KMS-11 (cell line): ENCODE data around the gene SLC2A9.

Experiments used
- H2AFZ ChIP-seq: fragments of 200-600 bp; sonication (generic); 2 replicates; pipeline ENCODE4 v1.6.1; 2016; ENCODE audit warnings: antibody characterized with exemption, mixed run types, low read depth
- H3K27ac ChIP-seq: fragments of 200-600 bp; sonication (generic); 2 replicates; pipeline ENCODE4 v1.6.1; 2016; ENCODE audit warnings: mild to moderate bottlenecking, mixed run types
- H3K27me3 ChIP-seq: fragments of 200-600 bp; sonication (generic); 2 replicates; pipeline ENCODE4 v1.6.1; 2017; ENCODE audit warnings: mild to moderate bottlenecking, low read depth, mixed run types, moderate library complexity; ENCODE audit not compliant: insufficient read depth
- H3K36me3 ChIP-seq: fragments of 200-600 bp; sonication (generic); 2 replicates; pipeline ENCODE4 v1.6.1; 2017; ENCODE audit warnings: mild to moderate bottlenecking, mixed run types; ENCODE audit not compliant: insufficient read depth
- H3K4me1 ChIP-seq: fragments of 200-600 bp; sonication (generic); 2 replicates; pipeline ENCODE4 v1.6.1; 2016; ENCODE audit warnings: mild to moderate bottlenecking, low read depth, mixed run types; ENCODE audit not compliant: poor library complexity, severe bottlenecking
- H3K4me2 ChIP-seq: fragments of 200-600 bp; sonication (generic); 2 replicates; pipeline ENCODE4 v1.7.0; 2016; ENCODE audit warnings: mild to moderate bottlenecking, mixed run types
- H3K4me3 ChIP-seq: fragments of 200-600 bp; sonication (generic); IDR thresholded peaks from 2 replicates; pipeline ENCODE4 v1.6.1; 2017; ENCODE audit warnings: low read depth, low read length, mixed read lengths; ENCODE audit not compliant: insufficient read depth
- H3K79me2 ChIP-seq: fragments of 200-600 bp; sonication (generic); 2 replicates; pipeline ENCODE4 v1.6.1; 2016; ENCODE audit warnings: low read depth, mixed run types; ENCODE audit not compliant: insufficient read depth
- H3K9ac ChIP-seq: fragments of 200-600 bp; sonication (generic); 2 replicates; pipeline ENCODE4 v1.6.1; 2016; ENCODE audit warnings: mild to moderate bottlenecking, mixed run types
- H4K20me1 ChIP-seq: fragments of 200-600 bp; sonication (generic); 2 replicates; pipeline ENCODE4 v1.6.1; 2016; ENCODE audit warnings: mild to moderate bottlenecking, mixed run types; ENCODE audit not compliant: insufficient read depth
- CTCF ChIP-seq: fragments of 200-600 bp; sonication (generic); conservative IDR thresholded peaks from 2 replicates; pipeline ENCODE4 v1.6.1; 2017; ENCODE audit warnings: low read depth, mild to moderate bottlenecking, antibody characterized with exemption, low read length, moderate library complexity, mixed read lengths

The SLC2A9 gene

GRCh38 chr4:9866931-9867330 lies 154.4 kb downstream of the SLC2A9 start:
- no peaks in the 10 kb centered on the region for H3K79me2 ChIP-seq
- H3K9ac ChIP-seq = no peak overlapping the region
- H4K20me1 ChIP-seq = no peaks in the 10 kb centered on the region
- no peaks in the 10 kb centered on the region for H3K27me3 ChIP-seq
- no peak overlapping the region for H3K4me3 ChIP-seq
- TF ChIP-seq CTCF = no peak
- H3K4me1 ChIP-seq = no peaks in the 10 kb centered on the region
- no peak overlapping the region for H2AFZ ChIP-seq
- H3K27ac ChIP-seq = no peak overlapping the region
- H3K4me2 ChIP-seq = no peak overlapping the region
- H3K36me3 ChIP-seq = no peaks in the 10 kb centered on the region

DNA sequence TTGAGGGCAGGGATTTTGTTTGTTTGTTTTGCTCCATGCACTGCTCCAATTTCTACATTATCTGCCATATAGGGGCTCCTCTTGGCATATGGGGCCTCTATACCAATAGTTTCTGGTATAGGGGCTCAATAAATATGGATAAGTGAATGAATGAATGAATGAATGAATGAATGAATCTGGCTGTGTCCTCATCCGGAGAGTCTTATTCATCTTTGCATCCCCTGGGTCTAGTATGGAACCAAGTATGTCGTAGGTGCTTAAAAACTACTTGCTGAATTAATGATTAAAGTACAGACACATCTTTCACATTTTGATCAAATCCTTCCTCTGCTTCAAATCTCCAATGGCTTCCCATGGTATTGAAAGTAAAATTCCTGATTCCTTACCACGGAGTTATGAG lies 159.7 kb downstream of the SLC2A9 start:
- no peak overlapping the region for H2AFZ ChIP-seq
- no peak overlapping the region for H3K9ac ChIP-seq
- no peaks in the 10 kb centered on the region for H3K27me3 ChIP-seq
- H3K27ac ChIP-seq = no peak overlapping the region
- H3K36me3 ChIP-seq = no peaks in the 10 kb centered on the region
- no peaks in the 10 kb centered on the region for H3K4me1 ChIP-seq
- H3K4me2 ChIP-seq = no peak overlapping the region
- H4K20me1 ChIP-seq = no peaks in the 10 kb centered on the region
- H3K79me2 ChIP-seq = no peaks in the 10 kb centered on the region
- no peak for TF ChIP-seq CTCF
- H3K4me3 ChIP-seq = no peak overlapping the region

GRCh38 chr4:9859810-9860209 lies 161.5 kb downstream of the SLC2A9 start:
- Histone ChIP-seq H3K9ac (no peak overlapping the region), H3K27ac (no peak overlapping the region), H2AFZ (no peak overlapping the region), H3K4me3 (no peak overlapping the region), H3K4me2 (no peak overlapping the region), H3K36me3 (no peaks in the 10 kb centered on the region), H4K20me1 (no peaks in the 10 kb centered on the region), H3K79me2 (no peaks in the 10 kb centered on the region), H3K4me1 (no peaks in the 10 kb centered on the region), H3K27me3 (no peaks in the 10 kb centered on the region)
- TF ChIP-seq CTCF = no peak

- H3K27me3 ChIP-seq = no peaks in the 10 kb centered on the region
- no peak overlapping the region for H3K9ac ChIP-seq
- no peak overlapping the region for H3K4me2 ChIP-seq
- H3K36me3 ChIP-seq = no peaks in the 10 kb centered on the region
- no peaks in the 10 kb centered on the region for H4K20me1 ChIP-seq
- TF ChIP-seq CTCF = no peak
- H3K4me1 ChIP-seq = no peaks in the 10 kb centered on the region
- no peak overlapping the region for H3K4me3 ChIP-seq
- no peak overlapping the region for H2AFZ ChIP-seq
- no peak overlapping the region for H3K27ac ChIP-seq
- no peaks in the 10 kb centered on the region for H3K79me2 ChIP-seq
These were observed 171.8 kb downstream of the SLC2A9 start for GRCh38 chr4:9849538-9849920.
